ENCODE data around the gene SEC11A.

DNA sequence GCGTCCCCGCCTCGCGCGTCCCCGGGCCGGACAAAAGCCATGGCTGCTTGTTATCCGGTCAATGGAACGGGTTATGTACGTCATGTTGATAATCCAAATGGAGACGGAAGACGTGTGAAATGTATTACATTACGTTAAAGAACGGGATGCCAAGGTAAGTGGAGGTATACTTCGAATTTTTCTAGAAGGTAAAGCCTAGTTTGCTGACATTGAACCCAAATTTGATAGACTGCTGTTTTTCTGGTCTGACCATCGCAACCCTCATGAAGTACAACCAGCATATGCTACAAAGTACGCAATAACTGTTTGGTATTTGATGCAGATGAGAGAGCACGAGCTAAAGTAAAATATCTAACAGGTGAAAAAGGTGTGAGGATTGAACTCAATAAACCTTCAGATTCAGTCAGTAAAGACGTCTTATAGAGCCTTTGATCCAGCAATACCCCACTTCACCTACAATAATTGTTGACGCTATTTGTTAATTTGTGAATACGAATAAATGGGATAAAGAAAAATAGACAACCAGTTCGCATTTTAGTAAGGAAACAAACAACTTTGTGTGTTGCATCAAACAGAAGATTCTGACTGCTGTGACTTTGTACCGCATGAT lies 81.6 kb downstream of the SEC11A start:
- TF ChIP-seq SPI1 (IDR thresholded peaks at IDR 0.05; ENCODE audit: low read depth, low read length): no peak
- TF ChIP-seq POLR2AphosphoS5 (IDR thresholded peaks at IDR 0.05; ENCODE audit: low read depth, low read length): no peak
- TF ChIP-seq TAF1 (IDR thresholded peaks at IDR 0.05; ENCODE audit: low read depth, low read length): no peak
- TF ChIP-seq POLR2A (IDR thresholded peaks at IDR 0.05; ENCODE audit: low read depth, low read length): no peak

All from GM12891 (cell line).